ENCODE results near the gene SLC6A11.

SLC6A11 gene

GRCh38 chr3:10816019-10816862 is at the start of gene SLC6A11:
TSS of gene SLC6A11 (plus strand) at chr3:10816228. CDS start at chr3:10816266, 38 bp downstream.
- no peak for DNase-seq

- DNase-seq, result no peak
Observed at GRCh38 chr3:10768708-10769394, 47.2 kb upstream of the SLC6A11 start.

GRCh38 chr3:10770547-10770946 is 45.5 kb upstream of the SLC6A11 start:
- no peak for DNase-seq

GRCh38 chr3:10770981-10771380 is 45.0 kb upstream of the SLC6A11 start:
- DNase-seq, result no peak

- no peak for DNase-seq
Observed at GRCh38 chr3:10771486-10772270, 44.4 kb upstream of the SLC6A11 start.

GRCh38 chr3:10772271-10773161 is 43.5 kb upstream of the SLC6A11 start:
- DNase-seq, result no peak

- no peak for DNase-seq
Observed at GRCh38 chr3:10774129-10774670, 41.8 kb upstream of the SLC6A11 start.

- DNase-seq, result no peak
Observed at GRCh38 chr3:10774825-10775224, 41.2 kb upstream of the SLC6A11 start.

- no peak for DNase-seq
Observed at GRCh38 chr3:10775259-10775658, 40.8 kb upstream of the SLC6A11 start.

- DNase-seq, result no peak
Observed at GRCh38 chr3:10775828-10776227, 40.2 kb upstream of the SLC6A11 start.

- DNase-seq, result no peak
Observed at GRCh38 chr3:10777627-10778026, 38.4 kb upstream of the SLC6A11 start.

GRCh38 chr3:10778492-10779292 is 37.3 kb upstream of the SLC6A11 start:
- no peak for DNase-seq

- no peak for DNase-seq
Observed at GRCh38 chr3:10779293-10779805, 36.7 kb upstream of the SLC6A11 start.

- no peak for DNase-seq
Observed at GRCh38 chr3:10780243-10780642, 35.8 kb upstream of the SLC6A11 start.

- DNase-seq, result no peak
Observed at GRCh38 chr3:10780922-10781321, 35.1 kb upstream of the SLC6A11 start.

- DNase-seq, result no peak
Observed at GRCh38 chr3:10781981-10782380, 34.0 kb upstream of the SLC6A11 start.

GRCh38 chr3:10783360-10784351 is 32.4 kb upstream of the SLC6A11 start:
- peak; percentile 8 for DNase-seq

GRCh38 chr3:10786640-10787039 is 29.4 kb upstream of the SLC6A11 start:
- DNase-seq, result no peak

- no peak for DNase-seq
Observed at GRCh38 chr3:10788451-10788850, 27.6 kb upstream of the SLC6A11 start.

- no peak for DNase-seq
Observed at GRCh38 chr3:10790713-10791112, 25.3 kb upstream of the SLC6A11 start.
